22Rv1 (cell line): ENCODE measurements around the gene CCL22.

Source experiments
- H3K27ac ChIP-seq: fragments of 450-650 bp; 2 replicates; pipeline ENCODE4 v1.5.1; 2017
- CTCF ChIP-seq: fragments of 450-650 bp; IDR thresholded peaks from 2 replicates; pipeline ENCODE4 v1.5.1; 2017; ENCODE audit warnings: mild to moderate bottlenecking
- ZFX ChIP-seq: fragments of 450-650 bp; IDR thresholded peaks from 2 replicates; pipeline ENCODE4 v1.6.1; 2017; ENCODE audit warnings: antibody characterized with exemption, borderline replicate concordance

The CCL22 gene

GRCh38 chr16:57358527-57359095 is at the start of gene CCL22:
Gene CCL22, plus strand, starts transcription at chr16:57358783. Its CDS starts 34 bp downstream, at chr16:57358817.
- TF ChIP-seq ZFX, result no peak
- TF ChIP-seq CTCF, result no peak
- H3K27ac ChIP-seq, result no peak within 1 kb of the TSS

GRCh38 chr16:57310801-57311200 is 47.8 kb upstream of the CCL22 start:
- no peak overlapping the region for H3K27ac ChIP-seq
- TF ChIP-seq ZFX, result no peak
- TF ChIP-seq CTCF, result no peak

GRCh38 chr16:57313509-57313908 is 45.1 kb upstream of the CCL22 start:
- no peak for TF ChIP-seq CTCF
- TF ChIP-seq ZFX, result no peak
- H3K27ac ChIP-seq, result no peak overlapping the region

GRCh38 chr16:57314161-57314785 is 44.3 kb upstream of the CCL22 start:
- TF ChIP-seq CTCF (no peak), ZFX (no peak)
- H3K27ac ChIP-seq, result no peak overlapping the region

- no peak overlapping the region for H3K27ac ChIP-seq
- no peak for TF ChIP-seq ZFX
- TF ChIP-seq CTCF, result no peak
Observed at GRCh38 chr16:57315416-57315815, 43.2 kb upstream of the CCL22 start.

- TF ChIP-seq CTCF (no peak), ZFX (no peak)
- no peak overlapping the region for H3K27ac ChIP-seq
Observed at GRCh38 chr16:57316390-57317017, 42.1 kb upstream of the CCL22 start.
